Neural cell (in vitro differentiated cells): ENCODE results near the gene SPAG6.

Source experiments
- CTCF ChIP-seq: fragments of 450-650 bp; IDR thresholded peaks from 2 replicates; pipeline ENCODE4 v1.5.1; 2014; ENCODE audit warnings: antibody characterized with exemption, mild to moderate bottlenecking, moderate library complexity; ENCODE audit not compliant: poor library complexity, severe bottlenecking
- EP300 ChIP-seq: fragments of 450-650 bp; conservative IDR thresholded peaks from 2 replicates; pipeline ENCODE4 v1.6.1; 2014; ENCODE audit warnings: antibody characterized with exemption, mild to moderate bottlenecking, moderate library complexity; ENCODE audit not compliant: poor library complexity, severe bottlenecking
- POLR2AphosphoS5 ChIP-seq: IDR thresholded peaks from 2 replicates; pipeline ENCODE4 v1.6.1; 2012
- RAD21 ChIP-seq: fragments of 450-650 bp; conservative IDR thresholded peaks from 2 replicates; pipeline ENCODE4 v1.6.1; 2014; ENCODE audit warnings: antibody characterized with exemption, mild to moderate bottlenecking, moderate library complexity
- SMC3 ChIP-seq: fragments of 450-650 bp; conservative IDR thresholded peaks from 2 replicates; pipeline ENCODE4 v1.6.1; 2014; ENCODE audit warnings: antibody characterized with exemption, mild to moderate bottlenecking, moderate library complexity; ENCODE audit not compliant: poor library complexity

DNA sequence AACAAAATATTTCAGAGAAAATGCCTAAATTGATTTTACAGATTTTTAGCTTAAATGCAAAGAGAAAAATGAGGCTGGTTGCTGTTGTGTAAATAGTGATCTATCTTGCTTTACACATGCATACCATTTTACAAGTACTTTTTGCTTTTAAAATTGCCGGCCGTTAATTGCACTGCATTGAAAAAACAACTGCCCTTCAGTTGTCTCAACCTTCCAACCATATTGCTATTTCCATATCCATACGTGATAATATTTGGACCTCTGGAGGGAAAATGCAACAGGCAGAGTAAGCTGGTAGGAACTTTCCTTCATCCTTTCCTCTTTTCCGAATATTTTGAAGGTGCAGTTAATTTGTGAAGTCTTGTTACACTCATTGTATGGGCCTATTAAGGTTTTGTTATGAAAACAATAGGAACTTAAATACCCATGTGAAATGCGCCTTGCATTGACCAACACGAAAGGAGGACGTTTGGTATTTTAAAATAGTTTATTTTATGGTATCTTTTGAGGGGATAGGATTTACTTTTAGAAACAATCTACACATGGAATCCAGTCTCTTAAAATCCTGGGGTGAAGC, 13.1 kb upstream of the SPAG6 start:
- TF ChIP-seq CTCF: no peak
- TF ChIP-seq EP300: no peak
- TF ChIP-seq POLR2AphosphoS5: no peak
- TF ChIP-seq RAD21: no peak
- no peak for TF ChIP-seq SMC3
